ENCODE measurements around the gene RPL12.
A peak's percentile ranks its signal among the peaks of the same experiment; 100 is the strongest.
"Not testable (repeated sequence)": the region's sequence is repeated elsewhere in the genome, so short reads cannot be mapped to it uniquely, and the experiment has no call there.

Gene RPL12

DNA sequence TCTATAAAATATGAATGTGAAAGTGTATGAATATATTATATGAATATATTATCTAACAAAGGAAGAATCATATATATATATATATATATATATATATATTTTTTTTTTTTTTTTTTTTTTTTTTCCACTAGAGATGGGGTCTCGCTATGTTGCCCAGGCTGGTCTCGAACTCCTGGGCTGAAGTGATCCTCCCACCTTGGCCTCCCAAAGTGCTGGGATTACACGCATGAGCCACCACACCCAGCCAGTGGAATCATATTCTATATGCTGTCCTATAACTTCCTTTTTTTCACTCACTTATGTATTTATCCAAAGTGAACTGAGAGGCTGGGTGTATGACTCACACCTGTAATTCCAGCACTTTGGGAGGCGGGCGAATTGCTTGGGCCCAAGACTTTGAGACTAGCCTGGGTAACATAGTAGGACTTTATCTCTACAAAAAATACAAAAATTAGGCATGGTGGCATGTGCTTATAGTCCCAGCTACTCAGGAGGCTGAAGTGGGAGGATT lies 15.3 kb upstream of the RPL12 start:
- DNase-seq: not testable (repeated sequence)

DNA sequence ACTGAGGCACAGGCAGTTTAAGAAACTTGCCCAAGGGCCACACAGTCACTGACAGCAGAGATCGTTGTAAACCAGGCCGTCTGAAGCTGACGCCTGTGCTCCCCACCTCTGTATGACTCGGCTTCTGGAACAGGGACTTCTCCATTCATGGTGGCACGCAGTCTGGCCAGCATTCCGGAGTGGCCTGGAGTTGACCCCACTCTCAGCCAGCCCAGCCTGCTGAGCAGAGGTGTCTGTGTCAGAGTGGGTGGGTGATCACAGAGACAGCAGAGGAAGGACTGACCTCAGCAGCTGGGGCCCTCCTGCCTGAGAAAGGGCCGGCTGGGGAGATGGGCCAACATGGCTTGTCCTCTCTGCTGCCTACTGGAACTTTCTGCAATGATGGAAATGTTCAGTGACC lies 12.7 kb upstream of the RPL12 start:
- DNase-seq: no peak

DNA sequence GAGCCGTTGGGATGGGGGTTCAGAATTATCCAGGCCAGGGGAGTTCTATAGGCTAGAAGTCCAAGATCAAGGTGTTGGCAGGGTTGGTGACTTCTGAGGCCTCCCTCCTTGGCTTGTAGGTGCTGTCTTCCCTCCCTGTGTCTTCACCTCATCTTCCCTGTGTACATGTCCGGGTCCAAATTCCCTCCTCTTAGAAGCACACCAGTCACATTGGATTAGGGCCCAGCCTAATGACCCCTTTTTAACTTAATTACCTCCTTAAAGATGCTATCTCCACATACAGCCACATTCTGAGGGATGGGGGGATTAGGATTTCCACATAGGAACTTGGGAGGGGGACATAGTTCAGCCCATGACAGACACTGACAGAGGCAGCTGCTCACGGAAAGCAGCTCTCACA lies 12.2 kb upstream of the RPL12 start:
- DNase-seq: no peak

DNA sequence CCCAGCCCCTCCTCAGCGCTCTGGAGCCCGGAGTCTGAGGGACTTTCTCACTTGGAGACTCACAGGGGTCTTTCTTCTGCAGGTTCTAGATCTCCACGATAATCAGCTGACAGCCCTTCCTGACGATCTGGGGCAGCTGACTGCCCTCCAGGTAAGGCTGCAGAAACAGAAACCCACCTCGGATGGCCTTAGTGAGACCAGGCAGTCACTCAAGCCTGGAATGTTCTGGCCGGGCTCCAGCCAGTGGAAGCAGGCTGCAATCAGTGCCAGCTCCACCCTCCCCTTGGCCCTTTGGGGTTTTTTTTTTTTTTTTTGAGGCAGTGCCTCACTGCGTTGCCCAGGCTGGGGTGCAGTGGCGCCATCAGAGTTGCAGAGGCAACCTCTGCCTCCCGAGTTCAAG lies 7.7 kb upstream of the RPL12 start:
- DNase-seq: no peak

DNA sequence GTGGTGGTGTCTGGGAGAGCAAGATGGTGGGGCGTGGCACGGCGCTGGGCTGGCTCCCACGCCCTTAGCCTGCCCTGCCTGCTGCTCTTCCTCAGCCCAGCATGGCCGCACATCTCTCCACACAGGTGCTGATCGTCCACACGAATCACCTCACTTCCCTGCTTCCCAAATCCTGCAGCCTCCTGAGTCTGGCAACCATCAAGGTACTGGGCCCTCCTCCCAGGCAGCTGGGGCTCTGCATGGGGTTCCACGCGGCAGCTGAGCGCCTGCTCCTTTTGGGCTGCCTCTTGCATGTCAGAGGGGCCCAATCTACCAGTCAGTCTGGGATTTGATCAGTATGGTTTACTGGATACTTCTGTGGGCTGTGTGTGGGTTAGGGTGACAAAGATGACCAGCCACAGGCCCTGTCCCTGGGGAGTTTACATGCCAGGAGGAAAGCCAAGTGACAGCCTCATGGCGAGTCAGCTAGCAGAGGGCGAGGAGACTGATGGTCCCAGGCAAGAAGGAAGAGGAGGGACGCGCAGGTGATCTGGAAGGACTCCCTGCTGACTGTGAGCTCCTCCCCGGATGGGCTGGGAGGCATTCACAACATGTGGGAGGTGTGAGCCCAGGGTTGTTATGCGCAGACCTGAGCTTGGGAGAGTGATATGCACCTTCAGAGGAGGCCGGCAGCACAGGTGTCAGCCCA lies 6.1 kb upstream of the RPL12 start:
- no peak for DNase-seq

DNA sequence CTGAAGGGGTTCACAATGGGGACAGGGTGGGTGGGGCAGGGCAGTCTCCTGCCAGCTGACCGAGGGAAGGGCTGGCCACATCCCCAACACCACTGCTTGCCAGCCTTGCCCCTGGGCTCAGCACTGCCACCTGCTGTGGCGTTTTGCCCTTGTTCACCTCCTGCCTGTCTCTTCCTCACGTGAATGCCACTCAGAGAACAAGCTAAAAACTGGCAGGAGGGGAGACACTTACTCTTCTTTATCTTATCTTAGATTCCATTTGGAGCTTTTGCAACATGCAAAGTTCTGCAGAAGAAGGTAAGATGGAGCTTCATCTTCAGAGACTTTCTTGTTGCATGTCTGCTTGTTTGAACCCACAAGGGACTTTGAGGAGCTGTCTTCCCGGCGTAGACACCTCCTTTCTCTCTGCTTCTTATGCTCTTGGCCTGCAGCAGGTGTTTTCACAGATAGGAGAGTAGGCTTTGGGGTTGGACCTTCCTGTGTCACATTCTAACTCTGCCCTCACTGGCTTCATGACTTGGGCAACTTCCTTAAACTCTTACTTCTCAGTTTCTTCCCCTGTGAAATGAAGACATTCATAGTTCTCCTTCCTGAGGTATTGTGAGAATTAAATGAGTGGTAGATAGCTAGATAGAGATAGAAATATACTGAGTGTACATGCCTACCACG lies 4.3 kb upstream of the RPL12 start:
- no peak for DNase-seq

DNA sequence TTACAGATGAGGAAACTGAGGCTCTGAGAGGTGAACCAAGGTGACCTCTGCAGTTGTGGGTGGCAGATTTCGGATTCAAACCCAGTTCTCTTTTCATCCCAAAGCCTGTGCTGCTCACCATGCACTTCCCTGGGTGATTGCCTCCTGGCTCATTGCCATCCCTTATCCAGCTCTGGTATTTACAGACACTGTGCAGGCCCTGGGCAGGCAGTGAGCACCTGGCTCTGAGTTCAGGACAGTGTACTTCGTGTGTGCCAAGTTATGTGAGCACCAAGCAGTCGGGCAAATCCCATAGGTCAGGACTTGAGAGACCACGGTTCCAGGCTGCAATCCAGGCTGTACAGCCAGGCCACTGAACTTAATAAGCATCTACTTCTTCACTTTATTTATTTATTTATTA lies 1.5 kb upstream of the RPL12 start:
- DNase-seq: no peak

DNA sequence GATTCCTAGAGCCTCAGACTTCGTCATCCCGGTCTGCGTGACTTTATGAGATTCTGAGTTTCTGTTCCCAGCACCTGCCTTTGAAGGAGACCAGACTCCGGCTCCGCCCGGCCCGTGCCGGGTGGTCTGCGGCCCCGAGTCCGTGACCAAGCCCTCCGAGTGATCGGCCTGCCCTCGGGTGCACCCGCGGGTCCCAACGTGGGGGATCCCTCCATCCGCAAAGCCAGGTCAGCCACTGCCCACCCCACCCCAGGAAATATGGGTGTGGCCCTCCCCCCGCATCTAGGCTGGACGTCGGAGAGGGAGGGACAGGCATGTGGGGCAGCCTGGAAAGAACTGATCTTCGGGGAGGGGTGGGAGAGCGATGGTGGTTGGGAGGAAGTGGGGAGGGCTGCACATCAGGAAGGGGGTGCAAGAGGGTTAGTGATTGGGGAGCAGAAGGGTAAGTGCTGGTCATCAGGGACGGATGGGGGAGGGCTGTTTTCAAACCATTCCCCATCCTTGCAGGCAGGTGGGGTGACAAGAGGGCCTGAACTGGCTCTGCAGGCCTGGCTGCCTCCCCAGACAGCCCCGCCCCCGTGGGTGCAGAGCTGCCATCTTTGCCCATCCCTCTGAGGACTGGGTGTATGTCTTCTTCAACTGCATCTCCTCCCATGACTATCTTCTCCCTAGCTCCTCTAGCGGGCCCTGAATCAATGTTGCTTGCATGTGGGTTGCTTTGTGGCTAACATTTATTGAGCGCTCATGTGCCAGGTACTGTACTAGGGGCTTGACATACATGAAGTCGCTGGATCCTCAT lies 851 bp upstream of the RPL12 start:
- peak; percentile 14 to 77 (median 61) for DNase-seq

DNA sequence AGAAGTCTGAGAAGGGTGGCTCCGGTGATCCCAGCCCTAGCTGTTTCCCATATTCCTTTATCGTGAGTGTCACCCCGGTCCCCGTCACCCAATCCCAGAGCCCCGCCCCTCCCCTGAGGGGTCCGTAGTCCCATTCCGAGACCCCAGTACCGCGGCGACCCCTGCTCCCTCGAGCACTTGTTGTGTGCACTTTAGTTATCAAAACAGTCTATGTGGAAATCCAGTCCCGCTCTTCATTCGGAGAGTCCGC lies 327 bp upstream of the RPL12 start:
- peak in 1 of 3 experiments; percentile 84 for DNase-seq

DNA sequence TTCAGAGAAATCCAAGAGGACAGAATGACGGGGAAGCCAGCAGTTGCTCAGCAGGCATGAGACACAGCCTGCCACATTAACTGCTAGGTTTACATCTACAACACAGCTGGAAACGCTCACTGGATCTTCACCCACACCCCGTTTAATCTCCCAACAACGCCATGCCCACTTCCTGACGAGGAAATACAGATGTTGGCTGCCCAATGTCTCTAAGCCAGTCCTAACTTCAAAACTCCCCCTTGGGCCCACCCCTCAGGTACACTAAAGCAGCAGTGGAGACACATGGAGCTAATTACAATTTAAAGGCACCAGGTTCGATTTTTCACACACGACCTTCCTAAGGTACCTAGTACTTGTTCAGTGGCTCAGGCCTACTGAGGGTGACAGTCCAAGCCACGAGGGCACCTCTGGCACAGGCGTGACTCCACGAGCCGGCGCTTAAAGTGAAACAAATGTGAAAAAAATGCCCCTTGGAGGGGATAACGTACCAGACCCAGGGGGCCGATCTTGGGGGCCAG lies 904 bp downstream of the RPL12 start:
- peak in 1 of 3 experiments; percentile 50 for DNase-seq

DNA sequence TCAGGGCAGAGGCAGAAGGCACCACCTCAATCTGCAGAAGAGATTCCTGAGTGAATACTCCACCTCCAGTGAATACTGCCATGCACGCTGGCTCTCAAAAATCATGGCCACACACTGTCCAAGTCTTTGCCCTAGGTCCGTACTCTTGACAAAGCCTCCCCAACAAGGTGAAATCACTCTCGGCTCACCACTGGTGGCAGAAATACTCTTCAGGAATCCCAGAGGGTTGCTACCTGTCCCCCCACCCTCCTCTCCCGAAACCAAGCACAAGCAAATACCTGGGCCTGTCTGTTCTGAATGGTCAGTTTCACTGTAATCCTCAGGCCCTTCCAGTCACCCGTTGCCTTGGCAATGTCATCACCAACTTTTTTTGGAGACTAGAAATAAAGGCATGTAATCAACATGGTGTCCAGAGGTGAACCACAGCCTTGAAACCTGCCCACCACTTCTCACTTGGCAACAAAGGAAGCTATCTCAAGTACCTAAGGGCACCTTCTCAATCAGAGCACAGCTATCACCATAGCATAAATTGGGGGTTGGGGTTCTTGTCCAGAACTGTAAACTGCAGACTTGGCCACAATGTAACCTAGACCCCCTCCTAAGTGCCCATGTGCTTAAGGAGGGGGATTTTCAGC lies 1.8 kb downstream of the RPL12 start:
- DNase-seq: peak in 1 of 3 experiments; percentile 28

DNA sequence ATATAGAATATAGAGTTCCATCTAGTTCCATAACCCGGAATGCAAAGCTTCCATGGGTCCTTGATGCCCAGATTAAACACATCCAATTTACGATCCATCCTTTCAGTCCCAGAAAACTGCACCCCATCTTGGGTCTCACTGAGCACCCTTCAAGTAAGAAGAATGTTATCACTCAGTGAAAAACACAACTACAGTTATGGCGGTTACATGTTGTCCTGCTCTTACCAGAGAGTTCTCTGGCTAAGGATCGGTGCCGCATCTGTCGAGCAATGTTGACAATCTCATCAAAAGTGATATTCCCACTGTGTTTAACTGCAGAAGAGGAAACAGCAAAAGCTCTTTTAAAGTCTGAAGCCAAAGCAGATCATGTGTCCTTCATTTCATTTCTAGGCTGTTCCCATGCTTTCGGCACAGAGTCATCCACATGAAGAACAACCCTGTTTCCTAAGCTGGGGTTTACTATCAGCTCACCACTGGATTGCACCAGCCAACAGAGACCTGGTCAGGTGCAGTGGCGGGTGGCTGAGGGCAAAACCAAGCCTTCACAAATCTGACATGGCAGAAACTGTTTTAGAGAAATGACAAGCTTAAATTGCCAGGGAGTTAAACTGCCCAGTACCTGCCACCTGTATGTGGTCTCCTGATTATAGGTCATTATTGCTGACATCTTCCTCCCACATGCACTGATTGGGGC lies 2.9 kb downstream of the RPL12 start:
- peak in 1 of 3 experiments; percentile 23 for DNase-seq

DNA sequence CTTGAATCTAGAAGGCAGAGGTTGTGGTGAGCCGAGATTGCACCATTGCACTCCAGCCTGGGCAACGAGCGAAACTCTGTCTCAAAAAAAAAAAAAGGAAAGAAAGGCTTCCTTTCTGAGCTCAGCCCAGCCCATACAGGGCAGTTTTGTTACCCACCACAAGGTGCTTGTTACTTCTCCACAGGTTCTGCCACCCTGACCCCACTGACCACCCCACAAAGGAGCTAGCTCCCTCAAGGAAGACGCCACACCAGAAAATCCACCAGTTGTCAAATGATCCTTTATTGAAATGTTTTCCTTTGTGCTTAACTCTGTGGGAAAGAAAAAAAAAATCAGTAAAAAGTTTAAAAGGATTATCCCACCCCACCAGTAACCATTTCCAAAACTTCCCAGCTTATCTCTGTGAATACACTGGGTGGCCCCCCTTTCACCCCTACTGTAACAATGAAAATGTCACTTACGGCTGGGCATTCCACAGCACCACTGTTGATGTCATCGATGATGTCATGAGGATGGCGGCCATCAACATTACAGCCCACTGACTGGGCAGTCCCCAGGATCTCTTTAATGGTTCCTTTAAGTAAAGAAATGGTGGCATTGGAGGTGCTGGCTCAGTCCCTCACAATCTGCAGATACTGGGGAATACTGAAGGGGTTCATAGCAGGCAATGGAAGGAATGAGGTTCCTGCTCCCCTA lies 3.6 kb downstream of the RPL12 start:
- DNase-seq: peak in 1 of 3 experiments; percentile 23

DNA sequence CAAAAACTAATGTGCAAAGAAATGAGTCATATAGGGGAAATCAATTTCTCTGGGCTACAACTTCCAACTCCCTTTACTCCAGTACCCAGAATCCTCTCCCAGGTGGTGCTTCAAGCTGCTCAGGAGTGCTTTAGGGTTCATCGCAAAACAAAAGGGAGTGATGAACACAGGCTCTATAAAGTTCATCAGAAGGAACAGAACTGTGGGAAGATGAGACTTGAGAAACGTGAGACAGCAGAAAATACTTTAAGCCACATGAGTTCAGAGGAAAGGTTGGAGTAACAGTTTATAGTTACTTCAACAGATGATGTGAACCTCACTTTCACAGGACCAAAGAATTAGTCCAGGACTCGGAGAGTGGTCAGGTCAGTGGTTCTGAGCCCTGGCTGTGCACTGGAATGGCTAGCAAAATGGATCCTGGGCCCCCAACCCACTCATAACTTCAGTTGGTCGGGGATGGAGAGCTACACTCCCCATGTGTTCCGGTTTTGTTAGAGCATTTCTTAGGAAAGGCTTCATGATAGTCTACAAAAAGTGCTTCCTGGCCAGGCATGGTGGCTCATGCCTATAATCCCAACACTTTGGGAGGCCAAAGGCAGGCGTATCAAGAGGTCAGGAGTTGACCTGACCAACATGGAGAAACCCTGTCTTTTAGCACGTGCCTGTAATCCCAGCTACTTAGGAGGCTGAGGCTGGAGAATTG lies 4.3 kb downstream of the RPL12 start:
- no peak for DNase-seq

DNA sequence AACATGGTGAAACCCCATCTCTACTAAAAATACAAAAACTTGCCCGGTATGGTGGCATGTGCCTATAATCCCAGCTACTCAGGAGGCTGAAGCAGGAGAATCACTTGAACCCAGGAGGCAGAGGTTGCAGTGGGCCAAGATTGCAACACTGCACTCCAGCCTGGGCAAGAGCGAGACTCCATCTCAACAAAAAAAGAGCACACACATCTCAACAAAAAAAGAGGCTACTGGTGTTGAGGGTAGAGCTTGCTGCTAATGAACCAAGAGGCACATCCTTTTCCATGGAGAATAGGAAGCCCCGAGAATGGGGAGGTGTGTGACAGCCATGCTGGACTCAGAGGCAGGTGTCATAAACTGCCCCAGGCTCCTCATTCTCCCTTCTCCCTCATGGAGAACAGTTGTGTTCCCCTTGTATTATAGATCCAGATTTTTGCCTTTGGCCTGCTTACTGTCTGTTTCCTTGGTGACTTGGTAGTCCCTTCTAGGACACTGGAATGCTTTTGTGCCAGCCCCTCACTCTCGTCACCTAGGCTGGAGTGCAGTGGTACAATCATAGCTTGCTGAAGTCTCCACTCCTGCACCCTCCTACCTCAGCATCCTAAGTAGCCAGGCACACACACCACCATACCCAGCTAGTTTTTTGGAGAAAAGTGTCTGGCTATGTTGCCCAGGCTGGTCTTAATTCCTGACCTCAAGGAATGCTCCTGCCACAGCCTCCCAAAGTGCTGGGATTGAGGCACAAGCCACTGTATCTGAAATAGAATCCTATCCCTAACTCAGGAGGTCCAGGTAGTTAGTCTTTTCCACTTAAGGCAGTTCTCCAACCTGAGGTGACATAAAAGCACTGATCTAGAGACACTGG lies 5.1 kb downstream of the RPL12 start:
- DNase-seq: no peak

DNA sequence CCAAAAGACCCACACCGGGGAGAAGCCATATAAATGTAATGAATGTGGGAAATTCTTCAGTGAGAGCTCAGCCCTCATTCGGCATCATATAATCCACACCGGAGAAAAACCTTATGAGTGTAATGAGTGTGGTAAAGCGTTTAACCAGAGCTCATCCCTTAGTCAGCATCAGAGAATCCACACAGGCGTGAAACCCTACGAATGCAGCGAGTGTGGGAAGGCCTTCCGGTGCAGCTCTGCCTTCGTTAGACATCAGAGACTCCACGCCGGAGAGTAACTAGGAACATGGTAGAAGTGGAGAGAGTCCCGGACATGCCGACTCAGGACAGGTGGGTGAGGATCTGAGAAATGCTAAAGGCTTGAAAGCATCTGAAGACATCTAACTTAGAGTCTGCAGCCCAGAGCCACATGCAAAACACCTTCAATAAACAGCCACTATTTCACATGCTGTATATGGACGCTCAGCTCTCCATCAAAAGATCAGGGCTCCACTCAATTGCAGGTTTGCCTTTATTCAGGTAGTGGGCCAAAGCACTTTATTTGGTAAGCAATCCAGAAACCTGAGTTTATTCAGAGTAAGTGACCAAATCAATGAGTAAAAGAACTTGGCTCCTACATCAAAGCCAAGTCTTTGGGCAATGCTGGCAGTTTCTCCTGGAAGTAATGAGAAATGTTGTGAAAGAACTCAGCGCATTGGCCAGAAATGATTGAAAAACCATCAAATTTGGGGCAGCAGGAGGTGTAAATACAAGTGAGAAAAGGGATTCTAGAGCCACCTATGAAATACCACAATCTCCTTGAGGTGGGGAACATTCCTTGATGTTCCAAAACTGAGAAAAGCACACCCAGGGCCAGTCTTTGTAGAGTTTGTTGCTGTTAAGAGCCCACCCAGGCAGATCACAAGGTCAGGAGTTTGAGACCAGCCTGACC lies 6.0 kb downstream of the RPL12 start:
- DNase-seq: peak in 1 of 3 experiments; percentile 30

DNA sequence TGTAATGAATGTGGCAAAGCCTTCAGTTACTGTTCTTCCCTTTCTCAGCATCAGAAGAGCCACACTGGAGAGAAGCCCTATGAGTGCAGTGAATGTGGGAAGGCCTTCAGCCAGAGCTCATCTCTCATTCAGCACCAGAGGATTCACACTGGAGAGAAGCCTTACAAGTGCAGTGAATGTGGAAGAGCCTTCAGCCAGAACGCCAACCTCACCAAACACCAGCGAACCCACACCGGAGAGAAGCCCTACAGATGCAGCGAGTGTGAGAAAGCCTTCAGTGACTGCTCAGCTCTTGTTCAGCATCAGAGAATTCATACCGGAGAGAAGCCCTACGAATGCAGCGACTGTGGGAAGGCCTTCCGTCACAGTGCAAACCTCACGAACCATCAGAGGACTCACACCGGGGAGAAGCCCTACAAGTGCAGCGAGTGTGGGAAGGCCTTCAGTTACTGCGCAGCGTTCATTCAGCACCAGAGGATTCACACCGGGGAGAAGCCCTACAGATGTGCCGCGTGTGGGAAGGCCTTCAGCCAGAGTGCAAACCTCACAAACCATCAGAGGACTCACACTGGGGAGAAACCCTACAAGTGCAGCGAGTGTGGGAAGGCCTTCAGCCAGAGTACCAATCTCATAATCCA lies 6.8 kb downstream of the RPL12 start:
- peak in 1 of 3 experiments; percentile 12 for DNase-seq

DNA sequence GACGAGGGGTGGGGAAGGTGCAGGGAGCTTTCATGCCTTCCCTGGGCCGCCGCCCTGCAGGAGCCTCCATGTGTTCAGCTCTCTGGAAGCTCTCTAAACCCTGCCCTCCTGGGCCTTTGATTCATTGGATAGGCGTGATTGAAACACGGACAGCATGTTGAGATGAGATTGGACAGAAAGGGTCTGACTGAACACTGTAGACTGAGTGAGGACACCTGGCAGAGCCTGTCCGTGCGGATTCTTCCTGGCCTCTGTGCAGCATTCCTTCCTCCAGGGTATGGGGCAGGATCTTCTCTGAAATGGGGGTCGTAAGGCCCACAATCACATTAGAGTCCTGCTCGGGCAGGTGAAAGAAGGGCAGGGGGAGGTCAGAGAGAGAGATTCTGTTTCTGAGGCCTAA lies 12.8 kb downstream of the RPL12 start:
- no peak for DNase-seq

Measured in NCI-H1417 (cell line).